22Rv1 (cell line): ENCODE data around the gene PIAS4.

Experiments
- CTCF ChIP-seq: fragments of 450-650 bp; IDR thresholded peaks from 2 replicates; pipeline ENCODE4 v1.5.1; 2017; ENCODE audit warnings: mild to moderate bottlenecking
- ZFX ChIP-seq: fragments of 450-650 bp; IDR thresholded peaks from 2 replicates; pipeline ENCODE4 v1.6.1; 2017; ENCODE audit warnings: antibody characterized with exemption, borderline replicate concordance

GRCh38 chr19:4049432-4049831 lies 41.9 kb downstream of the PIAS4 start:
- no peak for TF ChIP-seq CTCF
- no peak for TF ChIP-seq ZFX
